AG20443 (cell line): Measurements from ENCODE around the gene ALPK3.
A peak's percentile ranks its signal among the peaks of the same experiment; 100 is the strongest.
"Not testable (repeated sequence)": the region's sequence is repeated elsewhere in the genome, so short reads cannot be mapped to it uniquely, and the experiment has no call there.

ENCODE experiments used
- DNase-seq: peaks from one replicate; pipeline ENCODE4 v3.0.0; 2012; ENCODE audit warnings: low spot score, mixed read lengths

ALPK3 gene

GRCh38 chr15:84873997-84874396 lies 56.8 kb downstream of the ALPK3 start:
- DNase-seq: no peak

- no peak for DNase-seq
Measured at GRCh38 chr15:84874981-84875699, 58.0 kb downstream of the ALPK3 start.

GRCh38 chr15:84876269-84876668 lies 59.1 kb downstream of the ALPK3 start:
- DNase-seq: no peak

- DNase-seq: not testable (repeated sequence)
Measured at GRCh38 chr15:84877701-84878100, 60.5 kb downstream of the ALPK3 start.

GRCh38 chr15:84878504-84878903 lies 61.3 kb downstream of the ALPK3 start:
- DNase-seq: peak; percentile 77

- DNase-seq: no peak
Measured at GRCh38 chr15:84879088-84879780, 62.1 kb downstream of the ALPK3 start.

- no peak for DNase-seq
Measured at GRCh38 chr15:84880007-84880406, 62.9 kb downstream of the ALPK3 start.

- no peak for DNase-seq
Measured at GRCh38 chr15:84880822-84881519, 63.8 kb downstream of the ALPK3 start.

GRCh38 chr15:84881520-84881830 lies 64.3 kb downstream of the ALPK3 start:
- DNase-seq: no peak

GRCh38 chr15:84883466-84883865 lies 66.3 kb downstream of the ALPK3 start:
- DNase-seq: no peak

- DNase-seq: no peak
Measured at GRCh38 chr15:84883916-84884781, 67.0 kb downstream of the ALPK3 start, which contains the start of gene SLC28A1. SLC28A1 (plus strand) TSS chr15:84884662; CDS start chr15:84887761, 3,099 bp downstream.

GRCh38 chr15:84885801-84886200 lies 68.6 kb downstream of the ALPK3 start:
- no peak for DNase-seq

GRCh38 chr15:84886211-84886983 lies 69.2 kb downstream of the ALPK3 start:
- DNase-seq: no peak

GRCh38 chr15:84886984-84887299 lies 69.8 kb downstream of the ALPK3 start:
- DNase-seq: no peak

GRCh38 chr15:84887938-84888337 lies 70.8 kb downstream of the ALPK3 start:
- no peak for DNase-seq

GRCh38 chr15:84888639-84889038 lies 71.5 kb downstream of the ALPK3 start:
- no peak for DNase-seq

- no peak for DNase-seq
Measured at GRCh38 chr15:84889313-84889990, 72.3 kb downstream of the ALPK3 start.

GRCh38 chr15:84889991-84890669 lies 73.0 kb downstream of the ALPK3 start:
- DNase-seq: no peak

GRCh38 chr15:84890670-84891162 lies 73.6 kb downstream of the ALPK3 start:
- DNase-seq: no peak

- DNase-seq: no peak
Measured at GRCh38 chr15:84891339-84891738, 74.2 kb downstream of the ALPK3 start.
